ENCODE data around the gene ZSCAN30. TPM values are rescaled to one million over a fixed set of nuclear protein-coding genes. Genes with fewer than 3 reads are reported as not detected.

ZSCAN30 gene
- total and polyA plus RNA-seq, 11 donors: 6.2 to 18.1 (median 13.8) TPM

GRCh38 chr18:35289727-35290093 is 319 bp downstream of the ZSCAN30 start:
- no peak for TF ChIP-seq POLR2A (IDR thresholded peaks at IDR 0.05)
- TF ChIP-seq, protein P1, sequence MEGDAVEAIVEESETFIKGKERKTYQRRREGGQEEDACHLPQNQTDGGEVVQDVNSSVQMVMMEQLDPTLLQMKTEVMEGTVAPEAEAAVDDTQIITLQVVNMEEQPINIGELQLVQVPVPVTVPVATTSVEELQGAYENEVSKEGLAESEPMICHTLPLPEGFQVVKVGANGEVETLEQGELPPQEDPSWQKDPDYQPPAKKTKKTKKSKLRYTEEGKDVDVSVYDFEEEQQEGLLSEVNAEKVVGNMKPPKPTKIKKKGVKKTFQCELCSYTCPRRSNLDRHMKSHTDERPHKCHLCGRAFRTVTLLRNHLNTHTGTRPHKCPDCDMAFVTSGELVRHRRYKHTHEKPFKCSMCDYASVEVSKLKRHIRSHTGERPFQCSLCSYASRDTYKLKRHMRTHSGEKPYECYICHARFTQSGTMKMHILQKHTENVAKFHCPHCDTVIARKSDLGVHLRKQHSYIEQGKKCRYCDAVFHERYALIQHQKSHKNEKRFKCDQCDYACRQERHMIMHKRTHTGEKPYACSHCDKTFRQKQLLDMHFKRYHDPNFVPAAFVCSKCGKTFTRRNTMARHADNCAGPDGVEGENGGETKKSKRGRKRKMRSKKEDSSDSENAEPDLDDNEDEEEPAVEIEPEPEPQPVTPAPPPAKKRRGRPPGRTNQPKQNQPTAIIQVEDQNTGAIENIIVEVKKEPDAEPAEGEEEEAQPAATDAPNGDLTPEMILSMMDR (IDR thresholded peaks at IDR 0.05): no peak
- peak overlapping the region; percentile 61 to 97 (median 83) for H3K4me3 ChIP-seq
- peak overlapping the region; percentile 36 to 89 (median 82) for H3K27ac ChIP-seq
- H3K4me1 ChIP-seq: peaks cover 0 to 38% (median 20%) of the 10 kb centered on the region in 12 donors
- DNase-seq: no peak
- intact Hi-C loops (cut with DNase I): loop anchor here in 8 of 10 donors (2.0 to 10.0 kb wide), 9 partner anchors 21 to 55 kb away; partner anchors contain the start of genes ZNF24 (in 6 of the 8) and ZNF397 (in 4 of the 8)
- no peaks in the 10 kb centered on the region for H3K27me3 ChIP-seq
- 0 to 1% (median 0%) methylated on average over 8 of the region's 8 CpGs for WGBS, 4 donors
- H3K36me3 ChIP-seq: peaks cover 0 to 27% (median 19%) of the 10 kb centered on the region in 9 donors
- H3K9me3 ChIP-seq: peaks cover 0 to 16% (median 0%) of the 10 kb centered on the region in 12 donors
- ATAC-seq: peak; percentile 12 to 54 (median 40)

DNA sequence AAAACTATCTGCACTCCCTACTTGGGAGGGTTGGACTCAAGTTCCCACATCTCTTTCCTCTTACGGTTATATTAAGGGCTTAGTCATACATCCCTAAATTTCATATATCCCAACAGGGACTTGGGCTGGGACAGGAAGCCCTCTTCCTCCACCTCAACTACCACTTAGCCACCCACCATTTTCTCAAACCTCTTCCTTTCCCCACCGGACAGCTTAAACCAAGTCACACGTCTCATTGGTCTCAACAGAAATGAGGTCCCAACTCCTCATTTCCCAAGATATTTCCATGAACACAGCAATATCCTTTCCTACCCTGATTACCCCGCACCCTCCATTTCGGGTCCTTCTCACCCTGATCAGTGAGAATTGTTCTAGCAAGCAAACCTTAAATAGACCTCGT is 736 bp downstream of the ZSCAN30 start:
- Histone ChIP-seq H3K27me3 (no peaks in the 10 kb centered on the region), H3K9me3 (peaks cover 0 to 16% (median 0%) of the 10 kb centered on the region in 12 donors), H3K4me1 (peaks cover 0 to 39% (median 20%) of the 10 kb centered on the region in 12 donors), H3K4me3 (peak overlapping the region; percentile 61 to 97 (median 83)), H3K36me3 (peaks cover 0 to 28% (median 16%) of the 10 kb centered on the region in 9 donors), H3K27ac (peak overlapping the region; percentile 36 to 89 (median 82))
- peak in 2 of 4 donors; percentile 18 to 22 for ATAC-seq
- TF ChIP-seq, protein P1 (IDR thresholded peaks at IDR 0.05): no peak
- TF ChIP-seq POLR2A (IDR thresholded peaks at IDR 0.05): no peak
- intact Hi-C loops (cut with DNase I): loop anchor here in 2 of 10 donors (2.0 to 5.0 kb wide), 3 partner anchors 20 to 53 kb away; partner anchors contain the start of genes ZNF24 (in 1 of the 2) and ZNF397 (in 1 of the 2)
- no peak for DNase-seq
- WGBS, 4 donors: 2 to 11% (median 4%) methylated on average over 6 of the region's 6 CpGs

DNA sequence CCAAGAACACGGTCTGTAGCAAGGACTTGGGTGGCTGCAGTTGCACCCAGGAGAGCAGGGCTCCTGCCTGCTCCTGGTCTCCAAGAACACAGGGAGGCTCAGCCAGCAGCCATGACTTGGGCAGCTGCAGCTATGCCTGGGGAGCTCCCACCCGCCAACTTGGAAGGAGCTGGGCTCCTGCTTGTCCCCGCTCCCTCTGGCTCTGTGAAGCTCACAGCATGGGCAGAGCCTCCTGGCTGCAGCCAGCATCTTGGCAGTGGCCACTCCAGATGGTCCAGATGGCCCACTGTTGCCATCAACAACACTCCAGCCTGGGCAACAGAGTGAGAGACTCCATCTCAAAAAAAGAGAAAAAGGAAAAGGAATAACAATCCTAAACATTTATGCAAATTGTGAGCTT is 5.2 kb downstream of the ZSCAN30 start:
- H3K9me3 ChIP-seq: peaks cover 0 to 16% (median 0%) of the 10 kb centered on the region in 12 donors
- DNase-seq (no peak), ATAC-seq (peak in 1 of 4 donors; percentile 23)
- intact Hi-C loops (cut with DNase I): loop anchor here in 1 of 10 donors (5.0 kb wide), 2 partner anchors 43 to 57 kb away; partner anchors contain the start of genes ZNF24 and ZNF397
- no peak overlapping the region for H3K27ac ChIP-seq
- H3K4me3 ChIP-seq: no peak overlapping the region
- TF ChIP-seq POLR2A (IDR thresholded peaks at IDR 0.05): no peak
- TF ChIP-seq, protein P1 (IDR thresholded peaks at IDR 0.05): no peak
- peaks cover 0 to 31% (median 8%) of the 10 kb centered on the region in 12 donors for H3K4me1 ChIP-seq
- peaks cover 0 to 8% (median 0%) of the 10 kb centered on the region in 9 donors for H3K36me3 ChIP-seq
- H3K27me3 ChIP-seq: no peaks in the 10 kb centered on the region
- 86 to 94% (median 91%) methylated on average over 2 to 3 of the region's 3 CpGs for WGBS, 4 donors

GRCh38 chr18:35283923-35284794 is 5.9 kb downstream of the ZSCAN30 start:
- H3K27ac ChIP-seq: no peak overlapping the region
- no peaks in the 10 kb centered on the region for H3K27me3 ChIP-seq
- peaks cover 0 to 20% (median 0%) of the 10 kb centered on the region in 12 donors for H3K9me3 ChIP-seq
- ATAC-seq: peak; percentile 28 to 82 (median 68)
- 66 to 89% (median 86%) methylated on average over 4 to 7 of the region's 7 CpGs for WGBS, 4 donors
- TF ChIP-seq POLR2A (IDR thresholded peaks at IDR 0.05): no peak
- TF ChIP-seq, protein P1 (IDR thresholded peaks at IDR 0.05): no peak
- peaks cover 0 to 8% (median 0%) of the 10 kb centered on the region in 9 donors for H3K36me3 ChIP-seq
- intact Hi-C loops (cut with DNase I): no loop called here
- peaks cover 0 to 27% (median 6%) of the 10 kb centered on the region in 12 donors for H3K4me1 ChIP-seq
- no peak overlapping the region for H3K4me3 ChIP-seq
- DNase-seq: peak in 2 of 5 donors; percentile 47 to 55

Data from heart left ventricle (tissue), 16 donors.